ENCODE measurements around the gene FAM236B. TPM values are rescaled to one million over a fixed set of nuclear protein-coding genes. Genes with fewer than 3 reads are reported as not detected.

The FAM236B gene
- not detected in 2 replicates for total RNA-seq

DNA sequence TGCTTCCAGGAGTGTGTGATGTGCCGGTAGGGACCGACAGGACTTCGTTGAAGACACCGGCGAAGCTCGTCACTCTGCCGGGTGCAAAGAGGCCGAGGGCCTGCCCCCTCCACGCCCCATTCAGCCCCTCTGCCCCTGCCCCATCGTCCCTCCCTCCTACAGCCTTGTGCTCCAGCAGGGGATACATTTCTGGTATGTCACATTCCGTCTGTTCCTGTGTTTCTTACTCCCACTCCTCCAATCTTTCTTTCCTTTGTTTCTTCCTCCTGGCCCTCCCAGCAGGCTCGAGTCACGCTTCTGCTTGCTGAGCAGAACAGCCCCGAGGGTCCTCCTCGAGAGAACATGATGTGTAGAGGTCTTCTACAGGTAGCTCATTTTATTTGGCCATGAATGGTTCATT lies at the start of gene FAM236B:
Gene FAM236B (minus strand): TSS at position 101 of the 400 bp plus-strand sequence. CDS start 100 bp downstream, at position 1.

DNA sequence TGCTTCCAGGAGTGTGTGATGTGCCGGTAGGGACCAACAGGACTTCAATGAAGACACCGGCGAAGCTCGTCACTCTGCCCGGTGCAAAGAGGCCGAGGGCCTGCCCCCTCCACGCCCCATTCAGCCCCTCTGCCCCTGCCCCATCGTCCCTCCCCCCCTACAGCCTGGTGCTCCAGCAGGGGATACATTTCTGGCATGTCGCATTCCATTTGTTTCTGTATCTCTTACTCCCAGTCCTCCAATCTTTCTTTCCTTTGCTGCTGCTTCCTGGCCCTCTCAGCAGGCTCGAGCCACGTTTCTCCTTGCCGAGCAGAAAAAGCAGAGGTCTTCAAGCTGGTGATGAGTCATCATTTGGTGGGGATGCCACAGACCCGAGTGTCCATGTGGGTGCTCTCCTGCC lies 25.6 kb upstream of the FAM236B start, which contains the start of gene FAM236D:
Gene FAM236D (minus strand): TSS at position 101 of the 400 bp plus-strand sequence. CDS start 100 bp downstream, at position 1.

DNA sequence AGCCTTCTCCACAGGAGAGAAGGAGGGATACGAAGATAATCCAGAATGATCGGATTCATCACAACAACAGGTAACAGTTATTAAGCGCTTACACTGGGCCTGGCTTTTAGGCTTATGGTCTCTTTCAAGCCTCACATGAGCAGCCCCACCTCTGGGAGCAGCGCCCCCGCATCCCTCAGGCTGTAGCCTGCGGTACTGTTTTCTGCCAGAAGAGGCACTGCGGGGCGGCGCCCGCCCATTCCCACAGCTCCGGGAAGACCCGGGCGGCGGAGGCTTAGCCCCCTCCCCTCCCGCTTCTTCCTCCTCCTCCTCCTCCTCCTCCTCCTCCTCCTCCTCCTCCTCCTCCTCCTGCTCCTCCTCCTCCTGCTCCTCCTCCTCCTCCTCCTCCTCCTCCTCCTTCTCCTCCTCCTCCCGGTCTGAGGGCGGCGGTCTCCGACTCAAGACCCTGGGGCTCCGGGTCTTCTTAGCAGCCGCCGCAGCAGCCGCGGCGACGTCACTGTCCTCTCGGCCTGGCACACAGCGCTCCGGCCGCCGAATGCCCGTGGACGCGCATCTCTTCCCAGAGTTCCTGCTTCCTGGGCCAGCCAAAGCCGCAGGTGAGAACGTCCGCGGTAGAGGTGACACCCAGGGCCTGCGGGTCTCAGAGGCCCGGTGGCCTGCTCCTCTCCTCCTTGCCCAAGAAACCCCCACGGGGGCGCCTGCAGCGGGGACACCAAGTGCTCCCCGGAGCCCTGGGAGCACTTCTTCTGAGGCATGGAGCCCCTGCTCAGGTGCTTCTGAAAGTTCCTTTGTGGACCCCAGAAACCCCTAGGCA lies 5.6 kb downstream of the FAM236B start, which contains the start of gene DMRTC1B:
Gene DMRTC1B (plus strand): TSS at position 238 of the 814 bp plus-strand sequence. CDS start 68,246 bp downstream, outside the sequence.

Other genes starting within 250 kb of the FAM236B start
- 11.7 and 17.5 TPM in 2 replicates for gene HDAC8, start 209.8 kb downstream of the FAM236B start, total RNA-seq
- 3.4 and 4.3 TPM in 2 replicates for gene PHKA1, start 68.4 kb downstream of the FAM236B start, total RNA-seq
- not detected in 2 replicates for gene DMRTC1B, start 5.8 kb downstream of the FAM236B start, total RNA-seq
- gene FAM236D, start 25.6 kb upstream of the FAM236B start, total RNA-seq = not detected in 2 replicates
- gene FAM236C, start 130.0 kb upstream of the FAM236B start, total RNA-seq = not detected in 2 replicates
- not detected in 2 replicates for gene FAM236A, start 155.5 kb upstream of the FAM236B start, total RNA-seq
- gene DMRTC1, start 161.2 kb upstream of the FAM236B start, total RNA-seq = not detected in 2 replicates
- not detected in 2 replicates for gene PABPC1L2B, start 220.3 kb upstream of the FAM236B start, total RNA-seq